HG02588 (cell line): ENCODE data around the gene GMDS.

Experiments
- ATAC-seq: cut with Tn5 transposase; IDR thresholded peaks from one replicate; pipeline ENCODE4 v1.9.1; 2021; ENCODE audit warnings: mild to moderate bottlenecking, moderate library complexity; ENCODE audit not compliant: unreplicated experiment

Gene GMDS

GRCh38 chr6:2053691-2054090 is 191.7 kb downstream of the GMDS start:
- no peak for ATAC-seq

DNA sequence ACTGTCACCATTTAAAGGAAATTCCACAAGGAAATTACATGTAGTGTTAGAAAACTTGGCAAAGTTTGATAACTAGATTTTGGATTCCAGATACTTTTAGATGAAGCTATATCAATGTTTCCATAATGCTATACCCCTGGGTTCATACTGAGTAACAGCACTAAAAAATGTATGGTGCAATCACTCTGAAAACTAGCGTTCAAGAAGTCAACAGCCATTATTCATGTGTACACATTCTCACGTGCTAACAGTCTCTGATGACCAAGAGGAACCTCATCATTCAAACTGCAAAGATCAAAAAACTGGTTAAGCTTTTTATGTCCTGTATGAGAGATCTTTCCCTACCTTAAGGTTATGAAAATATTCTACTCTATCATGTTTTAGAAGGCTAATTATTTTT is 197.6 kb downstream of the GMDS start:
- no peak for ATAC-seq

DNA sequence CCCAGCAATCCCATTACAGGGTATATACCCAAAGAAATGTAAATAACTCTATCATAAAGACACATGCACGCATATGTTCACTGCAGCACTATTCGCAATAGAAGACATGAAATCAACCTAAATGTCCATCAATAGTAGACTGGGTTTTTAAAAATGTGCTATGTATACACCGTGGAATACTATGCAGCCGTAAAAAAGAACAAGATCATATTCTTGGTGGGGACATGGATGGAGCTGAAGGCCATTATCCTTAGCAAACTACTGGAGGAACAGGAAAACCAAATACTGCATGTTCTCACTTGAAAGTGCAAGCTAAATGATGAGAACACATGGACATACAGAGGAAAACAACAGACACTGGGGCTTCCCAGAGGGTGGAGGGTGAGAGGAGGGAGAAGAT is 201.2 kb downstream of the GMDS start:
- no peak for ATAC-seq

DNA sequence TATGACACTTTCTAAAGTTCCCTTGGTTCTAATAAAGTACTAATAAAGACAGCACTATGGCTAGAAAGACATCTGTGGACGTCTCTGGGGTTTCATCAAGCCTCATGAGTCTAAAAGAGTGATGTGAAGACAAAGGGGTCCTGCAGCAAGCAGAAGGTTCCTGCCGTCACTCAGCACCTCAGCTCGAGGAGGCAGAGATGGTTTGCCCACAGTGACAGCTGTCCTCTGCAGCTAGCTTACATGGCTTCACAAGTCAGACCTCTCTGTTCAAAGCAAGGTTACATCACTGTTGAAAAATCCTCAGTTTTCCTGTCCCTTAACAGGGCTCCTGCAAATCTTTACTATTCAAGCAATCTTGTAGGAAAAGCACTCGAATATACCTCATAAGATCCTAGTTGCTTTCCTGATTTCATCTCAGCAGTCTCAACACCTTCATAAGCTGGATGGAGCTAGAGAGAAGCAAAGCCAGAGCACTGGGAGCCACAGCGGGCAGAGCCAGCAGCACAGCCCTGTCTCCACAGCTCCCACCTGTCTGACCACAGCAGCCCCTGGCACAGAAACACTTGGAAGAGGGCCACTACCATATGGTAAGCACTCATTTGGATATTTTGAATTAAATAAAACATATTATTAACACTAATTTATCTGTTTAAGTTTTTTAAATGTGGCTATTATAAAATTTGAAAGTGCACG is 202.3 kb downstream of the GMDS start:
- no peak for ATAC-seq

DNA sequence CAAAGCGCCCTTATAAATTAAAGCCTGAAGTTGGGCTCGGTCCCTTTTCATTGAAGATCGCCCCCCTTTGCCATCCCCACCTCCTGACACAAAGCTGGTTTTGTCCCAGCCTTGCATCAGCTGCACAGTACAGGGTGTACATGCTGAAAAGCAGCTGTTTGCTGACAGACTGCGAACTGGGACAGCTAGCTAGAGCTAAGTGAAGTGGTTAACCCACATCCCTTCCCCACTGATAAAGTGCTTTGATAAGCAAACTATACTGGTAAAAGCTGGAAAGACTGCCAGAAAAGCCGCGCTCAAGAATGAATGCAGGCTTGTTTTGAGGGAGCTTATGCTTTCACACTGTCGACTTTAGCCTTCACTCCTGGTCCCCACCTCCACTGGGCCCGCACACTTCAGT is 207.3 kb downstream of the GMDS start:
- no peak for ATAC-seq

GRCh38 chr6:2037237-2037926 is 208.0 kb downstream of the GMDS start:
- no peak for ATAC-seq

DNA sequence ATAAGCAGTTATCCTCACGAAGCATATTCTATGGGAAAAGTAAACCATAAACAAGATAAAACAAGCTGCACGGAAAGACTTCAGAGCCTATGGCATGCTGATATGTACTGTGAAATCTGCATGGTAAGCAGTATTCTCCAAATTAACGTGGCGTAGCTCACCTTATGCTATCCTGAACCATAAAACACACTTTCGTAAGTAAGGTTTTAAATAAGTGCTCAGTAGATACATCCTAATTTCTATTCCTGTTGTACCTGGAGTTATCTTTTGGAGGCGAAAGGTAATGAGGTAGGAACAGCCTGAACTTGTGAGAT is 208.7 kb downstream of the GMDS start:
- ATAC-seq = no peak

DNA sequence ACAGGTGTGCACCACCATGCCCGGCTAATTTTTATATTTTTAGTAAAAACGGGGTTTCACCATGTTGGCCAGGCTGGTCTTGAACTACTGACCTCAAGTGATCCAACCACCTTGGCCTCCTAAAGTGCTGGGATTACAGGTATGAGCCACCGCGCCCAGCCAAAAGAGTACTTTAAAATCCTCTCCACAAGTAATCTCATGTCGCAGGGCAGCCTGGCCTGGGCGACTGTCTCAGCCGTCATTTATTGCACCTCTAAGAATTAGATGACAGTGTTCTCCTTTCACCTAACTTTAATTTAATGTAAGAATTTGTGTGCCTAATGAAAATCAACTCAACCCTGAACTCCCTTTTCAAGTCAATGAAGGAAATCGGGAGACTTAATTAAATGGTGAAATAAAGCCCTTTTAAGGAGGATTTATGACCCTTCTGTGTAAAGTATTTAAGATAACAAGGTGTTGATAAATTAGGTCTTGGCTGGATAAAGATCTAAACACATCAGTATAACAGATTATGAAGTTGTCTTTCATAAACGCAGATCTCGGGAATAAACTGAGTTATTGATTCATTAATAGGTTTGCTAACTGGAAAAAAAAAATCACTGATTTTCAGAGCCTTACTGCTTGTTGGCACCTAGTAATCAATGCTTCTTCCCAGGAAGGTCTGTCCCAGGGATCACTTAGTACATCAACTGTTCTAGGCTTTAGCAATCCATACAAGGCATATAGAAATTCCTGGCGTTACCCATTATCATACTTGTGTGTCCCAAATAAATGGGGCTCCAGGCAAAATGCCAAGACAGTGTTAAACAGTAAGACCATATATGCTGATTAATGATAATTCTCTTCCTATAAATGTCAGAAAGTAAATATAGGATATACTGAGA is 209.3 kb downstream of the GMDS start:
- ATAC-seq = no peak

DNA sequence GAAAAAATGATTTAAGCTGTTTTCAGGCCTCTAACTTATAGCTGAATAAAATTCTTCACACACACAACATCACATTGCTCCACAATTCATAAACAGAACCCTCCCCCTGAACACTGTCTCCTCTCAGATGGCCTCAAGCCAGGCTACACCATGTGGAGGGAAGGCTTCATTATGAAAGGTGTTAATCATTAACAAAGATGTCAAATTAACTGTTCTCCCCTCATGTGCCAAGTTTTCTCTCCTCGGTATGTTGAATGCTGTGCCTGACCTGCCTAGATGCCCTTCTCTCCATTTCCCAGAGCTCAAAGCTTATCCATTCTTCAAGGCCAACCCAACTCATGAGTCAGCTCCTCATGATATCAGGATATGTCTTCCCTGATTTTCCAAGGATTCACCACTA is 210.4 kb downstream of the GMDS start:
- no peak for ATAC-seq

- no peak for ATAC-seq
Measured at GRCh38 chr6:2034256-2034655, 211.1 kb downstream of the GMDS start.

DNA sequence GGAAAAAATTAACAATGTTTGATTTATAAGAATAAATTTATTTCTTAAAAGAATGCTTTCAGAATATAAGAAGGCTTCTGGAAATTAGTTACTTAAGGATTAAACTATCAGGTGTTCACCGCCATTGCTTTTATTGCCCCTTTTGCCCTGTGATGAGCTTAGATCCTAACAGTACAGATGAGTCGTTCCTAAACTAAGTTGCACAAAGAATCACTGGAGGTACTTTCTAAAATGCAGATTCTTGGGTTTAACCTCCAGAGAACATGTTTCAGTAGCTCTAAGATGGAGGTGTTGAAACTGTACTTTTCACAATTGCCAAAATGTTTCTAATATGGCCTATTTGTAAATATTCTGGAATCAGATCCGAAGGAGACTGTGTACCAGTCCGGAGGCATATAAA is 211.9 kb downstream of the GMDS start:
- ATAC-seq = no peak

DNA sequence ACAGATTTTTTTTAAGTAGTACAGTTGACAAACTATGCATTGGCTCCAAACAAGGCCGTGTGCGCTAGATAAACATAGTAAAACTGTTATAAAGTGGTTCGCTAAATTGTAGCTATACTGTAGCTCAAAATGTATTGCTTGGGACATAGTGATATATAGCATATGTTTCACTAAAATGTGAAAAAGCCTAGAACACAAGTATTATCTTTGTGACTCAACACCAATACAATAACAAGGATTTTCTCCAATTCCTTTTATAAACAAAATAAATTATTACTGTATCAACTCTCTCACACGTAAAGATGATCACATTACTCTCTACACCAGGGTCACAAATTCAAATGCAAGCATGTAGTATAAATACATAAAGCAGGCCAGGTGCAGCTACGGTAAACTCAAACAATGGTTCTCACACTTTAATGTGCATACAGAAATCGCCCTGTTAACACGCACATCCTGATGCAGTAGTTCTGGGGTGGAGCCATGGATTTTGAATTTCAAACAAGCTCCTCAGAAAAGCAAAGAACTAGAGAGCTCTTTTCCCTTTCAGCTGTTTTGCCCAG is 214.6 kb downstream of the GMDS start:
- ATAC-seq = no peak

DNA sequence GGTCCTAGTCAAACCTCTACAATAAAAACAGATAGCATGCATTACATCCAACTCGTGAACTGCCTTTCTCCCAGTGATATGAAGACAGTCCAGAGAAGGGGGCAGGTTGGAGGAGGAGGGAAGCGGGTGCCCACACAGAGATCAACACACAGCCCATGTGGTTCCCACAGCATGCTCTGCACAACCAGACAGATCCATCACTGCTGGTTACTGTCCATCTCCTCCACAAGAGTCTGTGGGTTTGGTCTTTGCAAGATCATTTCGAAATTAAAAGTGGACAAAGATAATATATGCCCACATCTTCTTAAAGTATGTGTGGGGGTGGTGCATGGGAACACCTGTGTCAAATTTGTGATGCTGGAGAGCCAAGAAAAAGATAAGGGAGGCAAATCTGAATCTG is 215.5 kb downstream of the GMDS start:
- ATAC-seq = no peak

DNA sequence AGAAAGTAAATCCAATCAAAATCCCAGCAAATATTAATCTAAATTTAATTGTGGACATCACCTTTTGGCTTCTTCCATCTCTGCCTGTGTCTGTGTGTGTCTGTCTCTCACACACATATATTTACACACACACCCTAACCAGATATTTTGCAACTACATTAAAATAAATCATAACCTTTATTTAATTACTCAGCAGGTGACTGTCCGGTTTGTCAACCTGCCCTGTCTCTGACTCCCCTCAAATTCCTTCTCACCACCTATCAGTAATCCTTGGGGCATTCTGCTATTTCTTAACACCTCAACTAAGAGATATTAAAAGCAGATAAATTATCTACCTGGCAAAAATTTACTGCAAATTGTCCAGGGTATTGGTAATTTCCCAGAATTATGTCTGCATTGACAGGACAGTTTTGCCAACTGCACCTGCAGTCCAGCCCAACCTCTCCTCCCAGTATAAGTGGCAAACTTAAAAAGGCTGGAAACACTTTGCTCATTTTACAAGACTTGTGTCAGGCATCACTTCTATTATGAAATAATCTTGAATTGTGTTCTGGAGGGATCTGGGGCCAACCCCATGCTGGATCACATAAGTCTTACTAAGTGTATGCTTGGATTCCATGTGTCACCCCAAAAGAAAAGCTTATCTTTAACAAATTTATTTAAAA is 216.1 kb downstream of the GMDS start:
- no peak for ATAC-seq

DNA sequence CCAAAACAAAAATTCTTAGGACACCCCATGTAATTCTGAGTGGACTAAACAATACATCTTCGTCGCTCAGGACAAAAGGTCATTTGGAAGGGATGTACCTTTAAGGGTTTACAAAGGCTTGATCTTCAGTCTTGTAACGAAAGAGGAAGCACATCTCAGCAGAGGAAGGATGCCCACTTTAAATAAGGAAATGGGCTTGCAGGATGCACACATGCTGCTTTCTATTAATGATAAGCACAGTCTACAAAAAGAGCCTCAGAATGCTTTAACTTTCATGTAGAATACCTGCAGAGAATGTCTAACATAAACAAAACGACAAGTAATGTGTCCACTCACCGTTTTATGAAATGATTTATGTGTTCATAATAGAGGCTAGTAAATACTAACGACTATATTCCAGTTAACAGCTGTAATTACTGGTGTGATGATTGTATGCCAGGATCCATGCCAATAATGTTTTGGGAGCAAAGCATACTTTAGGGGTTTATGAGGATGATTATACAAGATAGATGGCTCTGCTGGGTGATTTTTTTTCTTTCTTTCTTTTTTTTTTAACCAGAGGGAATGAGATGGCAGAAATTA is 216.9 kb downstream of the GMDS start:
- ATAC-seq = no peak

DNA sequence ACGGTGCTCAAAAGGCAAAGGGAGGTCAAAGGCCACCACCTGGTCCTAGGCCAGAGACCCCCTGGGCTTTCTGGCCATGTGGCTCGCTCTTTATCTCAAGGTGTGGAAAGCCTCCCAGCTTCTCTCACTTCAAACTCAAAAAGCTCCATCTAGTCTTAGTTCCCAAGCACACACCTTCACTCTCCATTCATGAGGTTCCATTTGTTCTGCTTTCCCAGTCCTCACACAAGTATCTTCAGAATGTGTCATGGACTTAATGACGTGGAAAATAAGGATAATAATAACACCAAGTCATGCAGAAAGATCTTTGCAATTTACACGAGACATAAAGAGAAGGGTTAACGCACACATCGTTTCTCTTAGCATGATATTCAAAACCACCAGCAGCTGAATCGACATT is 219.3 kb downstream of the GMDS start:
- ATAC-seq = no peak

- ATAC-seq = no peak
Measured at GRCh38 chr6:2021713-2022125, 223.7 kb downstream of the GMDS start.

- ATAC-seq = no peak
Measured at GRCh38 chr6:2020909-2021308, 224.5 kb downstream of the GMDS start.

DNA sequence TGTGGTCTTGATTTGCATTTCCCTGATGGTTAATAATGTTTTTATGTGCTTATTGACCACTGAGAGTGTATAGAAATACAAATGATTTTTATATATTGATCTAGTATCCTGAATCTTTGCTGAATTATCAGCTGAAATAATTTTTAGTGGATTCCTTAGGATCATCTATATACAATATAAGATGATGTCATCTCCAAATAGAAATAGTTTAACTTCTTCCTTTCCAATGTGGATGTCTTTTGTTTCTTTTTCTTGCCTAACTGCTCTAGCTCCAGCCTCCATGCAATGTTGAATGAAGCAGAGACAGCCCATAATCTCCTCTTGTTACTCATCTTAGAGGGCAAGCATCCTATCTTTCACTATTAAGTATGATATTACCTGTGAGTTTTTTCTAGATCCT is 226.4 kb downstream of the GMDS start:
- no peak for ATAC-seq

GRCh38 chr6:2016040-2016439 is 229.4 kb downstream of the GMDS start:
- no peak for ATAC-seq
